Fibroblast of pulmonary artery (primary cell): ENCODE data around the gene EIF4E2.

ENCODE experiments used
- DNase-seq: peaks from one replicate; pipeline ENCODE4 v3.0.0-alpha.2; 2010; ENCODE audit warnings: low read depth
- H3K4me3 ChIP-seq: replicated peaks from 2 replicates; pipeline ENCODE4 v1.5.1; 2011; ENCODE audit warnings: low read depth, mild to moderate bottlenecking, control low read depth, low read length, moderate library complexity
- TF ChIP-seq, protein P1 (sequence below): IDR thresholded peaks from 2 replicates; pipeline ENCODE4 v1.5.1; 2011; ENCODE audit warnings: mild to moderate bottlenecking, control low read depth, low read length, inconsistent platforms; ENCODE audit errors: missing control alignments

EIF4E2 gene, protein sequence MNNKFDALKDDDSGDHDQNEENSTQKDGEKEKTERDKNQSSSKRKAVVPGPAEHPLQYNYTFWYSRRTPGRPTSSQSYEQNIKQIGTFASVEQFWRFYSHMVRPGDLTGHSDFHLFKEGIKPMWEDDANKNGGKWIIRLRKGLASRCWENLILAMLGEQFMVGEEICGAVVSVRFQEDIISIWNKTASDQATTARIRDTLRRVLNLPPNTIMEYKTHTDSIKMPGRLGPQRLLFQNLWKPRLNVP

DNA sequence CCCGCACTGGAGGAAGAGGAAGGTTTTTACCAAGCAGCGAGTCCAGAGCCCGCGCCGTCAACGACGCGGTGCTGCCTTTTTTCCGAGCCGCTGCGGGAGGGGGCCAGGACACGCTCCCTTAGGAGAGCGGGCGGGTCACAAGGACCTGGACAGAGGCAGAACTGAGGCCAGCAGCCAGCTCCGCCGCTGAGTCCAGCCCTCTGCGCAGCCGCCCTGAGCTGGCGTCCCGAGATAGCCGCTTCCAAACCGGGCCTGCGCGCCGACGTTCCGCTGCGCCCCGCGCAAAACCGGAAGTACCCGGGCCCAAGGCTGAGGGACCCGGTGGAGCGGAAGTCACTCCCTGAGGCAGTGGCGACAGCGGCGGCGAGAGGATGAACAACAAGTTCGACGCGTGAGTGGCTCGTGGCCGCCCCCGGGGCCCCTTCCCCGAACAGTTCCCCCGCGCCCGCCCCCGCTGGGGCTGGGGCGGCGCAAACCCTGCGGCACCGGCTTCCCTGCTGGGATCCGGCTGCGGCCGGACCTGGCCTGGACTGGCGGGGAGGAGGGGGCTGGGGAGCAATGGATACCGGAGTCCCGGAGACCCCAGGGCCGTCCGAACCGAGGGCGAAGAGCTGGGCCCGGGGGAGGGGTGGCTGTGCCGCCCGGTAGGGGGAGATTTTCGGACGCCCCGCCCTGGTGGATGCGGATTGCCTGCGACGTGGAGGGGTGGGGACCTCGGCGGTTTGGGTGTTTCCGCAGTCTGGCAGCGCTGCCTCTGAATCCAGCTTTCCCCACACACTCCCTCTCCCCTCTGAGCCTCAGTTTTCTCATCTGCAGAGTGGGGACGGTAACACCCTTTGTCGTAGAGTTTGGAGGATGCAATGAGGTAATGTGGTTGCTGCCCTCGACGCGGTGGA lies at the start of gene EIF4E2, which contains the start of gene TIGD1:
Gene EIF4E2, plus strand, starts transcription at position 336 of the 896 bp plus-strand sequence. Its CDS starts 36 bp downstream, at position 372.
Gene TIGD1, minus strand, starts transcription at position 204 of the 896 bp plus-strand sequence. CDS start 675 bp downstream, outside the sequence.
- DNase-seq, result peak; percentile 95
- TF ChIP-seq, protein P1, sequence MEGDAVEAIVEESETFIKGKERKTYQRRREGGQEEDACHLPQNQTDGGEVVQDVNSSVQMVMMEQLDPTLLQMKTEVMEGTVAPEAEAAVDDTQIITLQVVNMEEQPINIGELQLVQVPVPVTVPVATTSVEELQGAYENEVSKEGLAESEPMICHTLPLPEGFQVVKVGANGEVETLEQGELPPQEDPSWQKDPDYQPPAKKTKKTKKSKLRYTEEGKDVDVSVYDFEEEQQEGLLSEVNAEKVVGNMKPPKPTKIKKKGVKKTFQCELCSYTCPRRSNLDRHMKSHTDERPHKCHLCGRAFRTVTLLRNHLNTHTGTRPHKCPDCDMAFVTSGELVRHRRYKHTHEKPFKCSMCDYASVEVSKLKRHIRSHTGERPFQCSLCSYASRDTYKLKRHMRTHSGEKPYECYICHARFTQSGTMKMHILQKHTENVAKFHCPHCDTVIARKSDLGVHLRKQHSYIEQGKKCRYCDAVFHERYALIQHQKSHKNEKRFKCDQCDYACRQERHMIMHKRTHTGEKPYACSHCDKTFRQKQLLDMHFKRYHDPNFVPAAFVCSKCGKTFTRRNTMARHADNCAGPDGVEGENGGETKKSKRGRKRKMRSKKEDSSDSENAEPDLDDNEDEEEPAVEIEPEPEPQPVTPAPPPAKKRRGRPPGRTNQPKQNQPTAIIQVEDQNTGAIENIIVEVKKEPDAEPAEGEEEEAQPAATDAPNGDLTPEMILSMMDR, result no peak
- peak within 1 kb of the TSS; percentile 95 for H3K4me3 ChIP-seq

DNA sequence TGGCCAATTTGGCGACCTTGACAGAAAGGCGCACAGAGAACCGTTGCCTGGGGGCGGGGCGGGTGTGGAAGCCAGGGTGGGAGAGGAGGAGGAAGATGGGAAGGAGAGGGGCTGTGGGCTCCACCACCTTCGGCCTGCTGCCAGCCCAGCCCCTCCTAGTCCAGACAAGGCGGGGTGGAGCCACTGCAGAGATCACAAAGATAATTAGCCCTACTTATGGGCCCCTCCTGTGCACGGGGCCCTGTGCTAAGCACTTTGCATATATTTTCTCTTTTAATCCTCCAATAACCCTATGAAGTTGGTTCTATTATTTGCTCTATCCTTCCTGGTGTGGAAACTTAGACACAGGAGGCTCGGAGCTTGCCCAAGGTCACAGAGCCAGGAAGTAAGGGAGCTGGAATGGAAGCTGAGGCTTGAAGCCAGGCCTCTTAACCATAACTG lies 49.1 kb upstream of the EIF4E2 start:
- DNase-seq, result no peak
- no peak overlapping the region for H3K4me3 ChIP-seq
- TF ChIP-seq, protein P1, result no peak

DNA sequence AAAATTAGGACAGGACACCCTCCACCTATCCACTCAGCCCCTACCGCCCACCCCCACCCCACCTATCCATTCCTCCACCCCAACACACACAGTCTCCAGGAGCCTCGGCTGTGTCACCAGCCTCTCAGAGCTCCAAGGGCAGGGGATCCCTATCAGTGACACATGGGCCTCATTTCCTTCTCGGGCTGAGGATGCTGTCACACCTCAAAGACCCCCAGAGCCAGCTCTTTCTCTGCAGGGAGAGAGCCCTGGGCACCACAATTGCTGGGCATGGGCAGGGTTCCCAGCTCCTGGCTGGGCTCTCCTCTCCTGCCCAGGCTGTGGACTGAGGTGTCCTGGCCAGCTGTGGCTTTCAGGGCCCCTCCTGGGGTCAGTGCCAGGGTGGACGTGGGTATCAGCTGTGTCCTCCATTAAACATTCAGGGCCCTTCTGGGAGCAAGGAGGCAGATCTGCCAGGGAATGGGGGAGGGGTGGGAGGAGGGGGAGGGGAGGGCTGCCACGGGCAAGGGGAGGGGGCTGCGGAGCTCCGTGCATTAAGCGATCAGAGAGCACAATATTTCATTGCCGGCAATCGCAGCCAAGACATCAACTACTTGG lies 48.6 kb upstream of the EIF4E2 start:
- TF ChIP-seq, protein P1, result no peak
- no peak overlapping the region for H3K4me3 ChIP-seq
- no peak for DNase-seq

DNA sequence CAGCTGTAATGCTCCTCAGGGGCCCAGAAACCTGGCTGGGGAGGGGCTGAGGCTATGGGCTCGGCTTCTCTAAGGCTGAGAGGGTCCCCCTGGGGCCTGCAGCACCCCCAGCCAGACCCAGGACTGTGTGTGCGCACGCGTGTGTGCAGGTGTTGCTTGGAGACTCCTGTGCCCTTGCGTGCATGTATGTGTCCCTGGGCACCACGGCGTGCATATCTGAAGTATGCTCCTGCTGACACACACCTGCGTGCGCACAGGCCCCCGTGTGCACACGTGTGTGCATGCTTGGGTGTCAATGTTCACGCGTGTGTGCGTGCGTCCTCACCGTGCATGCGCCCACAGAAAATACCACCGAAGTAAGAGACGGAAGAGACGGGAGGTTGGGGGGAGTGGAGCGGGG lies 48.0 kb upstream of the EIF4E2 start:
- no peak for DNase-seq
- H3K4me3 ChIP-seq, result no peak overlapping the region
- TF ChIP-seq, protein P1, result no peak

DNA sequence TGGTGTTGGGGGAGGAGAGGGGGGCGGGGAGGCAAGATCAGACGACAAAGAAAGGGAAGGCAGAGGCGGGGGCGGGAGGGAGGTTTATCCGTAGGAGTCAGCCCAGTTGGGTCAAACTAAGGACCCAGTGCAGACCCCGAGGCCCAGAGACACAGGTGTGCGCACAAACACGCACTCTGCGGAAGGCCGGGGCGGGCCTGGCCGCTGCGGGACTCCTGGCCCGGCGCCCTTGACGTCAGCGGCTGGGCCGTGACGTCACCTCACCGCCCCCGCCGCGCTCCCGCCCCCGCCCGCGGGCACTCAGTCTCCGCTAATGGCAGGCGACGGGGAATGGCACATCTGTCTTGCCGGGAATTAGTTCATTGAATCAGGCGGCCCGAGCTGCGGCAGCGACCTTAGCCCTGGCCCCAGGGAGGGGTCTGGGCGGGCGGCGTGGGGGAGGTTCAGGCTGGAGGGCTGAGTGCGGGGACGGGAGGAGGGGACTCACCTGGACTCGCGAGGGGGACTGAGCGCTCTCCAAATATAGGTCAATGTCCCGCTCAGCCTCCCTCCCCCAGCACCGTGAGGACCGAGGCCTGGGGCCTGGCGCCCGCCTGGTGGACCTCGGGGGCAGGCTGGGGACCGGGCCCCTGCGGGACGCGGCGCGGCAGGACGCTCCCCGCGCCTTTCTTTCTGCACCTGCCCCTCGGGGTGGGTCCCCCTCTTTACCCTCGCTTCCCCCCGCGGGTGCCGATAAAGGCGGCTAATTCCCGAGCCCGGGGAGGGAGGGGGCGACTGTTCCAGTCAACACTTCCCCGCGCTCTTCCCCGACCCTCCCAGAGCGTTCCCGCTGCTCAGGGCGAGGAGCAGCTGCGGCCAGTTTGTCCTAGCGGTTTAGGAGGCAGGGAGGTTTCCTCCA lies 47.3 kb upstream of the EIF4E2 start:
- H3K4me3 ChIP-seq, result no peak overlapping the region
- TF ChIP-seq, protein P1, result no peak
- peak; percentile 38 for DNase-seq

DNA sequence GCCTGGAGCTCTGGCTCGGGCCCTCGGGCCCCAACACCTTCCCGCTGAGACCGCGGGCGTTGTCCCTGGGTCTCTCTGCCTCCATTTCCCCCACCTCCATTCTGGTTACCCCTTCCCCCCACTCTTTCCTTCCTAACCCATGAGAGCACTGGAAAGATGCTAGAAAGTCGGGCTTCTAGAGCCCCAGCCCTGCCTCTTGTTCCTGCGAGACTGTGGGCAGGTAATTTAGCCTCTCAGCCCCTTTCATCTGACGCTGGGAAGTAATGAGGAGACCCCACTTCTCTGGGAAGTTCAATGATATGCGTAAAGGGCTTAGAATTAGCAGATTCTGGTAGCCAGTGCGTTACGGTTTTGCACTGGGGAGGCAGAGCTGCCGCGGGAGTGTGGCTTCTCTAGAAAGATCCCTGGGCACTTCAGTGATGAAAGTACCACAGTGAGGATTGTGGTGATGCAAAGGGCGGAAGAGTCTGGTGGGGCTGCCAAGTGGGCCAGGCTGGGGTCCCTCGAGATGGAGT lies 46.6 kb upstream of the EIF4E2 start:
- no peak for DNase-seq
- no peak overlapping the region for H3K4me3 ChIP-seq
- TF ChIP-seq, protein P1, result no peak
